Activated CD4-positive, alpha-beta T cell treated with anti-CD3 and anti-CD28 coated beads, Interleukin-2, amount 50 U/mL, for 1 hour (primary cell): ENCODE measurements around the gene AKNAD1.

ENCODE experiments used
- DNase-seq: peaks from one replicate; pipeline ENCODE4 v3.0.0-alpha.2; 2020

AKNAD1 gene

GRCh38 chr1:108863984-108864383 is 7.1 kb upstream of the AKNAD1 start:
- DNase-seq = no peak

DNA sequence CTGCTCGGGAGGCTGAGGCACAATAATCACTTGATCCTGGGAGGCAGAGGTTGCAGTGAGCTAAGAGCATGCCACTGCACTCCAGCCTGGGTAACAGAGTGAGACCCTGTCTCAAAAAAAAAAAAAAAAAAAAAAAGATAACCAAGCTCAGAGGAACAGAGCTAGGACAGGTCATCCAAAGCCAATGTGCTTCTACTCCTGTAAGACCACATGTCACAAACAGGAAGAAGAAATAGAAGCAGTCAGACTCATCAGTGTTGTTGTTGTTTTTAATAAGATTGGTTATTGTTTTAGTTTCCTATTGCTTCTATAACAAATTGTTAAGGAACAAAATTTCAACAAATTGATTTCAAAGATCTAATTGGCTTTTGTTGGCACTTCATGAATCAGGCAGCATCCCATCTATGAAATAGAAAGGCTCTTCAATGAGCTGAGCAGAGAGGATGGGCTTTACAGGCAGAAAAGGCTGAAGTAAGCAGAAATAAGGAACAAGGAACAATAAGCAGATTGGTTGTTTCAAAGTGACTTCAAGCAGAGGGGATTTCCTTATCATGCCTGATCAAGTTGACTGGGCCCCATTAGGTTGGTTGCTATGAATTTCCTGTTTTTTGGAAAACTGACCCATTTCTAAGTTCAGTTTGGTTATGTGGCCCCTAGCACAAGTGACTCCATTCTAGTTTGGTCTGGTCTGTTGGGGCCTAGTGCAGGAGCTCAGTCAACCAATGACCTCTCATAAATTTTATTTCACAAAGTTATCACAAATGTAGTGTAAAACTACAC is 6.0 kb upstream of the AKNAD1 start:
- no peak for DNase-seq

GRCh38 chr1:108862017-108862610 is 5.2 kb upstream of the AKNAD1 start:
- DNase-seq = no peak

DNA sequence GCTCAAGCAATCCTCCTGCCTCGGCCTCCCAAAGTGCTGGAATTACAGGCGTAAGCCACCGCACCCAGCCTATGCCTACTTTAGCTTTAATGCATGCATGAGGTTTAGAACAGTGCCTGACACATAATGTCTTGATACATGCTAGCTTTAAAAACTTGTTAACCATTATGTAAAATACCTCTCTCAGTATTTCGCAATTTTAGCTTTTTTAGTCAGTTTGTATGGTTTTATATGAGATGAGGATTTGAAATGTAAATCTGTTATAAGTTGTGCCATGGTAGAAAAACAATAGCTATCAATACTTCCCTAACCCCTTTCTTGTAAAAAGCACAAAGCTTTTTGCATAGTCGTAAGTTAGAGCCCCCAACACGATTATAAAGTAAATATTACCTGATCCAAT is 4.7 kb upstream of the AKNAD1 start:
- no peak for DNase-seq

DNA sequence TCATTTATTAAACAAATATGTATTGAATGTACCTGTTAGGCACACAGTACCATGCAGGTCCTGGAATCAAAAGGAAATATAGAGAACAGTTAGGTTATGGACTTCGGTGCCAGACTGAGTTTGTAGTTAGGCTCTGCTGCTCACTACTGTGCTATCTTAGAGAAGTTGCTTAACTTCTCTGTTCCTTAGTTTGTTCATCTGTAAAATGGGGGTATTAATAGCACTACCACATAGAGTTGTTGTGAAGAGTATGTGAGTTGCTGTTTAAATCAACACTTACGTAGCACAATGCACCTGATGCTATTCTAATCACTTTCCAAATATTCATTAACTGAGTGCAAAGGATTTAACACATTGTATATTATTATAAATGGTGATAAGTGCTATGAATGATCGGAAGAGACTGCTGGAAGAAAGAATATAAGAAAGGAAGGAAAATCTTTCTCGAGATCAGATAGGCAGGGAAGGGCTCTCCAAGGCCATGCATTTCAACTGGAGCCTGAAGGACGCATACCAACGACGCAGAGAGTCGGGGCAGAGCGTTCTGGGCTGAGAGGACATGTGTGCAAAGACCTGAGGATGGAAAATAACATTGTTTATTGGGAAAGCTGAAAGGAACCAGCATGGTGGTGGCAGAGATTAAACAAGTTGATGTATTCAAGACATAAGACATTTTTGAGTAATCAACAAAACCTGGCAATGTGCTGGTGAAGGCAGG is 3.5 kb upstream of the AKNAD1 start:
- DNase-seq = no peak

GRCh38 chr1:108858230-108858950 is 1.5 kb upstream of the AKNAD1 start:
- DNase-seq = no peak

GRCh38 chr1:108854221-108855019 is 2.5 kb downstream of the AKNAD1 start:
- no peak for DNase-seq

GRCh38 chr1:108852221-108852975 is 4.5 kb downstream of the AKNAD1 start:
- DNase-seq = no peak

- no peak for DNase-seq
Observed at GRCh38 chr1:108851567-108851966, 5.3 kb downstream of the AKNAD1 start.

GRCh38 chr1:108850929-108851328 is 6.0 kb downstream of the AKNAD1 start:
- no peak for DNase-seq

DNA sequence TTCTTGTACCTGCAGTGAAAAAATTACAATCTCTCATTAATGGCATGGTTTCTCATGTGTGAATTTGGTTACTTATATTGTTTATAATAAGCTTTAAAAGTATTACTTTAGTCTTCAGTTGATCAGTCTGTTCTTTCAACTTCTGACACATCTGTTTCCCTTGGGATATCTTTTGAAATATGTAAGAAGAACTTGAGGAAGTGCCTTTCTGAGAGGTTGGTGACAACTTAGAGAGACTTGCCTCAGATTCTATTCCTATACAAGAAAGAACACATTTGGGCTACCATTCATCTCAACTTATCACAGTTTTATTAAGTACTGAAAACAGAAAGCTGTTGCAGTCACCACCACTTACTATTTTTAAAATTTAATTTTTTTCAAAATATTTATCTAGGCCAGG is 8.1 kb downstream of the AKNAD1 start:
- DNase-seq = no peak

- no peak for DNase-seq
Observed at GRCh38 chr1:108847494-108847893, 9.4 kb downstream of the AKNAD1 start.

- DNase-seq = no peak
Observed at GRCh38 chr1:108845991-108846390, 10.9 kb downstream of the AKNAD1 start.

DNA sequence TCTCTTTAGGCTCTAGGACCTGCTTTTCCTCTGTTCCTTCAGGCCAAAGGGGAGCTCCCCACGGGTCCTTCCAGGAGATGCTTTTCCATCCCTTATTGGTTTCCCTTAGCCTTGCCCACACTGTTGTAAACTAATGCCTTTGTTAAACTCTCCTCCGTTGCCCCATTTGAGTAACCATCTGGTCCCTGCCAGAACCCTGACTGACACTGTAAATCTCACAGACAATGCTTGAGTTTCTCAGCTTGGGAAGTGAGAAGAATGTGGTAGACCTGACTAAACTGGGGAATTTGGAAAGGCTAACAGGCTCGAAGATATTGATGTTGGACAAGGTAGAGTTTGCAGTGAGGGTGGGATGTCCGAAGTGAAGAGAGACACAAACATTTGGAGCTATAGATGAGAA is 11.4 kb downstream of the AKNAD1 start:
- no peak for DNase-seq

GRCh38 chr1:108843390-108844137 is 13.3 kb downstream of the AKNAD1 start:
- no peak for DNase-seq

DNA sequence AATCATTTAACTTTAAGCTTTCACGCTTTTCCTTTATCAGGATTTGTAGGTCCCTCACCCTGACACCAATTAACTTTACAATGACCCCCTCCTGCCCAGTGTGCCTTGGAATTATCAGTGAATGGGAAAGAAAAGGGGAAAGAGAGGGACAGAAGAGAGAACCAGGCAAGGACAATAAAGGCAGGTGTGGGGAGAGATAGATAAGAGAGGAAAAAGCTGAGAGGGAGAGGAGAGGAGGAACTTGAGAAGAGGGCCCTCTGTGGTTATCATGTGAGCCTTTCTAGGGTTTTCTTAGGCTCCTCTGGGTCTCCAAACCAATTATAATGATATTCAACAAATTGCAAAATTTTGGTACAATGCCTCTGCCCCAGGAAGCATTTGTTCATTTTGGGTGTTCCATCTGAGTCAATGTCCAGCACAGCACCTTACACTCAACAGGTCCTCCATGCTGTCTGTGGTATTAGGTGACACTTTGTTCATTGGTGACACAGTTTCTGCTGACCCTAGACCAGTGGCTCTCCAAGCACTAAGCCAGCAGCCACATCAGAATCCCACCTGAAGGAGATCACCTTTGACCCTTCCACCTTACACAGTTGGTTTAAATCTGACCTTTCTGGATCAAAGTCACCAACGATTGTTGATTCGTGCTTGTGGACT is 14.2 kb downstream of the AKNAD1 start:
- DNase-seq = no peak

GRCh38 chr1:108841703-108842102 is 15.2 kb downstream of the AKNAD1 start:
- DNase-seq = no peak

- no peak for DNase-seq
Observed at GRCh38 chr1:108832929-108833328, 24.0 kb downstream of the AKNAD1 start.

DNA sequence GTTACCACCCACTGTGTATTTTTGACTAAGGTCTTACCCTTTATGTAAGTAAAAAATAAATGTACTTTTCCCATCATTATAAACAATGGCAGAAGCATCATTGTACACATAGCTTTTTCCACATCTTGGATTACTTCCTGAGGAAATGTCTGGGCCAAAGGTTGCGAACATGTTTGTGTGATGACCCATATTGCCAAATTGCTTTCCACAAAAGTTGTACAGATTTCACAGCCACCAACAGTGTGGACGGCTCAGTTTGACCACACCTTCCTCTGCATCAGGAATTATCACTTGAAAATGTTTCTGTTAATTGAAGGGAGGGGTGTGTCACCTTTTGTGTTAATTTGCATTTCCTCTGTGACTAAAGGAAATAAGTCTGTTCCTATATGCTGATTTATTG is 25.7 kb downstream of the AKNAD1 start:
- DNase-seq = no peak
